ENCODE measurements around the gene TNRC6C. TPM values are rescaled to one million over a fixed set of nuclear protein-coding genes. Genes with fewer than 3 reads are reported as not detected.

TNRC6C gene
- total RNA-seq, 1 donor from 2014 or later: 27.0 TPM

- no peak for TF ChIP-seq CTCF (IDR thresholded peaks at IDR 0.05; ENCODE audit: unreplicated experiment)
- Mint-ChIP-seq H3K4me3 (no peak overlapping the region), H3K4me1 (peaks cover 26% of the 10 kb centered on the region), H3K9me3 (no peaks in the 10 kb centered on the region), H3K27me3 (ENCODE audit: low read depth) (no peaks in the 10 kb centered on the region), H3K27ac (no peak overlapping the region), H3K36me3 (no peaks in the 10 kb centered on the region)
- DNase-seq (ENCODE audit: low spot score in 2 of 2, unreplicated experiment in 2 of 2): no peak
Observed at GRCh38 chr17:78141437-78142118, 183.1 kb downstream of the TNRC6C start.

GRCh38 chr17:78142119-78142861 is 183.8 kb downstream of the TNRC6C start:
- Mint-ChIP-seq H3K27ac (no peak overlapping the region), H3K9me3 (no peaks in the 10 kb centered on the region), H3K4me3 (no peak overlapping the region), H3K27me3 (ENCODE audit: low read depth) (no peaks in the 10 kb centered on the region), H3K36me3 (no peaks in the 10 kb centered on the region), H3K4me1 (peaks cover 26% of the 10 kb centered on the region)
- no peak for DNase-seq (ENCODE audit: low spot score in 2 of 2, unreplicated experiment in 2 of 2)
- no peak for TF ChIP-seq CTCF (IDR thresholded peaks at IDR 0.05; ENCODE audit: unreplicated experiment)

GRCh38 chr17:78143214-78144146 is 185.0 kb downstream of the TNRC6C start:
- no peak for DNase-seq (ENCODE audit: low spot score in 2 of 2, unreplicated experiment in 2 of 2)
- peaks cover 26% of the 10 kb centered on the region for H3K4me1 Mint-ChIP-seq
- H3K27me3 Mint-ChIP-seq (ENCODE audit: low read depth): no peaks in the 10 kb centered on the region
- TF ChIP-seq CTCF (IDR thresholded peaks at IDR 0.05; ENCODE audit: unreplicated experiment): no peak
- H3K9me3 Mint-ChIP-seq: no peaks in the 10 kb centered on the region
- H3K27ac Mint-ChIP-seq: peak overlapping the region; percentile 21
- no peak overlapping the region for H3K4me3 Mint-ChIP-seq
- H3K36me3 Mint-ChIP-seq: no peaks in the 10 kb centered on the region

GRCh38 chr17:78144147-78144719 is 185.7 kb downstream of the TNRC6C start:
- DNase-seq (ENCODE audit: low spot score in 2 of 2, unreplicated experiment in 2 of 2): peak in 1 of 2 experiments; percentile 65
- H3K27ac Mint-ChIP-seq: peak overlapping the region; percentile 82
- no peak overlapping the region for H3K4me3 Mint-ChIP-seq
- H3K36me3 Mint-ChIP-seq: no peaks in the 10 kb centered on the region
- no peaks in the 10 kb centered on the region for H3K9me3 Mint-ChIP-seq
- peaks cover 24% of the 10 kb centered on the region for H3K4me1 Mint-ChIP-seq
- no peak for TF ChIP-seq CTCF (IDR thresholded peaks at IDR 0.05; ENCODE audit: unreplicated experiment)
- H3K27me3 Mint-ChIP-seq (ENCODE audit: low read depth): no peaks in the 10 kb centered on the region
